GM12892 (cell line): Measurements from ENCODE around the gene CDKN2AIP.

Source experiments
- POLR2A ChIP-seq: IDR thresholded peaks from 2 replicates; pipeline ENCODE4 v1.6.1; 2011; ENCODE audit warnings: low read depth, low read length, control low read depth
- POLR2AphosphoS5 ChIP-seq: IDR thresholded peaks from 2 replicates; pipeline ENCODE4 v1.6.1; 2011; ENCODE audit warnings: low read depth, low read length, control low read depth
- TAF1 ChIP-seq: IDR thresholded peaks from 2 replicates; pipeline ENCODE4 v1.6.1; 2011; ENCODE audit warnings: low read depth, mild to moderate bottlenecking, control low read depth, low read length, borderline replicate concordance

DNA sequence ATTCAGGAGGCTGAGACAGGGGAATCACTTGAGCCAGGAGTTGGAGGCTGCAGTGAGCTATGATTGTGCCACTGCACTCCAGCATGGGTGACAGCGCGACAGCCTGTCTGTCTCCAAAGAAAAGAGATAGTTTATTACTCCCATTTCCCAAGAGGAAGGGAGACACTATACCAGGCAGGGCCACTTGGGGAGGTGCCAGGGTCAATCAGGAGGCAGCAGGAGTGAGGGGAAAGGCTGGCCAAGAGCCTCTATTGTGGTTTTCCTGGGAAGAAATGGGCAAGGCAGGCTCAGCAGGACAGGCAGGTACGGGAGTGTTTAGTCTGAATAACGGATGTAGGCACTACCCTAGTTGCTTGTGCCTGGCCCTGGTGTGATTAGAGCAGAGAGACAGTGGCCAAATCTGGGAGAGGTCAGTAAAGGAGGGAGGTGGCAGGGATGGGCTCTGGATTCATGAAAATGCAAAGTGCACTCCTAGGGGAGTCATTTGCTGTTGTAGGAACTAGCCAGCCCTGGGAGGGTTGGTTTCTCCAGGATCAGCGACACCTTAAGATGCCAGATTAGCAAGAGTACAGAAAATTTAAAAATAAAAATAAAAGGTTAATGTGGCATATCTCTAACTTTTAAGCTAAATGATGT, 20.2 kb upstream of the CDKN2AIP start:
- TF ChIP-seq POLR2A (no peak), POLR2AphosphoS5 (no peak), TAF1 (no peak)
